HFFc6 (cell line): ENCODE measurements around the gene TSPAN9. TPM values are rescaled to one million over a fixed set of nuclear protein-coding genes. Genes with fewer than 3 reads are reported as not detected.

Experiments
- DNase-seq: peaks from one replicate; pipeline ENCODE4 v3.0.0-alpha.2; 2018
- H3K27ac Mint-ChIP-seq: 2 replicates; pipeline ENCODE4 v1.8.0; 2020; ENCODE audit warnings: mild to moderate bottlenecking, mixed read lengths
- H3K27me3 Mint-ChIP-seq: 2 replicates; pipeline ENCODE4 v1.8.0; 2021; ENCODE audit warnings: mild to moderate bottlenecking, moderate library complexity, mixed read lengths; ENCODE audit not compliant: insufficient read depth
- H3K36me3 Mint-ChIP-seq: 2 replicates; pipeline ENCODE4 v1.8.0; 2021; ENCODE audit warnings: low read depth, mixed read lengths
- H3K4me1 Mint-ChIP-seq: 2 replicates; pipeline ENCODE4 v1.8.0; 2020; ENCODE audit warnings: low read depth, mixed read lengths
- H3K4me3 Mint-ChIP-seq: 2 replicates; pipeline ENCODE4 v1.8.0; 2020; ENCODE audit warnings: mild to moderate bottlenecking, moderate library complexity, mixed read lengths
- H3K9me3 Mint-ChIP-seq: 2 replicates; pipeline ENCODE4 v1.8.0; 2020; ENCODE audit warnings: mild to moderate bottlenecking, mixed read lengths
- total RNA-seq, 6 experiments: library from RNA; stranded (reverse); fragmentation: NEBNext Ultra II Directional; extraction: Animal tissue kit (Norgen Biotek cat#: 25700); gene quantifications; 2 replicates in 1 of 6; 3 replicates in 5 of 6; pipeline ENCODE4 v1.2.3, GENCODE V29; 2021
- TF ChIP-seq, protein P1 (sequence below): fragments of 200-600 bp; sonication (generic); IDR thresholded peaks from 2 replicates; pipeline ENCODE4 v1.5.0; 2021; ENCODE audit warnings: antibody characterized with exemption, mild to moderate bottlenecking

Gene TSPAN9
- total RNA-seq, 6 experiments from 2014 or later, result 18.1 to 35.8 (median 22.7) TPM

DNA sequence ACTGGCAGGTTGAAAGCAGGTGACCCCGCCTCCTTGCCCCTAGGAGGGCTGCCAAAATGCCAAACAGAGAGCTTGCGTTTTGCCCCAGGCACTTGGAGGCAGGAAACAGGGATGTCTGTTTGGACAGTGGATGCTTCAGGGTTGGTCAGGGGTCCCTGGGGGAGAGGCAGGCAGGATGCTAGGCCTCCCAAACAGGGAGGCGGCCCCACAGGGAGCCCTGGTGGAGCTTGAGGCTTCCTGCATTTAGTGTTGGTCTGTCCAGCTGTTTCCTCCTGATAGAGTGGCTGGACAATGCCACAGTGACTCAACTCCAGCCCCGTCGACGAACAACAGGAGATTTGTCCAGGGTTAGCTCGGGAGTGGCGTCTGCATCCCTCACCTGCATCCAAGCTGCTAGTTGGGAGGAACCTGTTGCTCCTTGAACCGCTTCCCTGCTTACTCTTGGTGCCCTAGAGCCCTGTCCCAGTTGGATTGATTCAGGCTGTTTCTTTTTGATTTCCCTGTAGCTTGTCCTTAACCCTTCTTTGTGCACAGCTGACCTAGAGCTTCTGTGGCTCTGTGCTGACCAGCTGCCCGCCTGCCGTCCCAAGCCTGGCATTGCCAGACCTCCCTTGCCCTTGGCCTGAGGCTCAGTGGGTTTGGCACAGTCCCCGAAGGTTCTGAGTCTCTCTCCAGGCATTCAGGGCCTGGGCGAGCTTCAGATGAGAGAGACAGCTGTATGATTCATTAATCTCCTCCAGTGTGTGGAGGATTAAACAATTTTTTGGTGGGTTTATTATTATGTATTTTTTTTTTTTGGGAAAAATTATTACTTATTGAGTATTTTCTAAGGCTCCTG lies 45.9 kb downstream of the TSPAN9 start:
- Mint-ChIP-seq H3K36me3 (peaks cover 9% of the 10 kb centered on the region), H3K4me3 (peak overlapping the region; percentile 41), H3K4me1 (peaks cover 48% of the 10 kb centered on the region), H3K9me3 (0 out of 2 replicates have a peak, but pooled peaks cover 4% of the 10 kb centered on the region), H3K27ac (peak overlapping the region; percentile 80), H3K27me3 (no peaks in the 10 kb centered on the region)
- TF ChIP-seq, protein P1, sequence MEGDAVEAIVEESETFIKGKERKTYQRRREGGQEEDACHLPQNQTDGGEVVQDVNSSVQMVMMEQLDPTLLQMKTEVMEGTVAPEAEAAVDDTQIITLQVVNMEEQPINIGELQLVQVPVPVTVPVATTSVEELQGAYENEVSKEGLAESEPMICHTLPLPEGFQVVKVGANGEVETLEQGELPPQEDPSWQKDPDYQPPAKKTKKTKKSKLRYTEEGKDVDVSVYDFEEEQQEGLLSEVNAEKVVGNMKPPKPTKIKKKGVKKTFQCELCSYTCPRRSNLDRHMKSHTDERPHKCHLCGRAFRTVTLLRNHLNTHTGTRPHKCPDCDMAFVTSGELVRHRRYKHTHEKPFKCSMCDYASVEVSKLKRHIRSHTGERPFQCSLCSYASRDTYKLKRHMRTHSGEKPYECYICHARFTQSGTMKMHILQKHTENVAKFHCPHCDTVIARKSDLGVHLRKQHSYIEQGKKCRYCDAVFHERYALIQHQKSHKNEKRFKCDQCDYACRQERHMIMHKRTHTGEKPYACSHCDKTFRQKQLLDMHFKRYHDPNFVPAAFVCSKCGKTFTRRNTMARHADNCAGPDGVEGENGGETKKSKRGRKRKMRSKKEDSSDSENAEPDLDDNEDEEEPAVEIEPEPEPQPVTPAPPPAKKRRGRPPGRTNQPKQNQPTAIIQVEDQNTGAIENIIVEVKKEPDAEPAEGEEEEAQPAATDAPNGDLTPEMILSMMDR, result peak; percentile 55; the same call in 1 of the 2 replicates
- peak; percentile 90 for DNase-seq

DNA sequence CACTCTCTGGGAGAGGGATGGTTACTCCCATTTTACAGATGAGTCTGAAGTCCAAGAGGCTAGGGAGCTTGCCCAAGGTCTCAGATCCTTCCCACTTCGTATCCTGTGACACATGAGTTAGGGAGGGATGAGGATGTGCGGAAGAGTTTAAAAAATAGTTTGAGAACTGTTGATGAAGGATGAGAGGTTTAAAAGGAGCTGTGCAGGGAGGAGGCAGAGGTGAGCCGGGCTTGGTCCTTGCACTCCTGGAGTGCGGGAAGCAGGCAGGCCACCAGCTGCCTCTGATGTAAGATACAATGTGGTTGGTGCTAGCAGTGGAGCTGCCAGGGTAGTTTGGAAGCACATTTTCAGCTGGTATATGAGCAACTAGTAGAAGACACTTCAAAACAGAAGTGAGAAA lies 46.5 kb downstream of the TSPAN9 start:
- Mint-ChIP-seq H3K36me3 (peaks cover 10% of the 10 kb centered on the region), H3K27me3 (no peaks in the 10 kb centered on the region), H3K9me3 (0 out of 2 replicates have a peak, but pooled peaks cover 4% of the 10 kb centered on the region), H3K4me3 (peak overlapping the region; percentile 0; the same call in 1 of the 2 replicates), H3K4me1 (peaks cover 41% of the 10 kb centered on the region), H3K27ac (peak overlapping the region; percentile 80)
- TF ChIP-seq, protein P1, result no peak
- peak; percentile 45 for DNase-seq

DNA sequence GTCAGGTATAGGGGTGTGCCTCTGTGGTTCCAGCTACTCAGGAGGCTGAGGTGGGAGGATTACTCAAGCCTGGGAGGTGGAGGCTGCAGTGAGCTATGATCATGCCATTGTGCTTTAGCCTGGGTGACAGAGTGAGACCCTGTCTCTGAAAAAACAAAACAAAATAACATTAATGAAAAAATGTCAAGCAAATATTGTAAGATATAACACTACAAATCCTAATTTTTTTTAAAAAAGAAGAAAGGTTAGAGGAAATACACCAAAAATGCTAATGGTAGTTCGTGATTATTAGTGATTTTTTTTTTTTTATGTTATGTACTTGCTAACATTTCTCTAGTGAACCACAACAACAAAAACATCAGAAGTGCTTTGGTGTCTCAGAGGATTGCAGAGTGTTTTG lies 47.7 kb downstream of the TSPAN9 start:
- Mint-ChIP-seq H3K4me3 (no peak overlapping the region), H3K27ac (no peak overlapping the region), H3K4me1 (peaks cover 40% of the 10 kb centered on the region), H3K27me3 (peaks cover 4% of the 10 kb centered on the region; the same call in 1 of the 2 replicates), H3K36me3 (peaks cover 16% of the 10 kb centered on the region), H3K9me3 (peaks cover 4% of the 10 kb centered on the region; the same call in 1 of the 2 replicates)
- no peak for DNase-seq
- TF ChIP-seq, protein P1, result no peak

DNA sequence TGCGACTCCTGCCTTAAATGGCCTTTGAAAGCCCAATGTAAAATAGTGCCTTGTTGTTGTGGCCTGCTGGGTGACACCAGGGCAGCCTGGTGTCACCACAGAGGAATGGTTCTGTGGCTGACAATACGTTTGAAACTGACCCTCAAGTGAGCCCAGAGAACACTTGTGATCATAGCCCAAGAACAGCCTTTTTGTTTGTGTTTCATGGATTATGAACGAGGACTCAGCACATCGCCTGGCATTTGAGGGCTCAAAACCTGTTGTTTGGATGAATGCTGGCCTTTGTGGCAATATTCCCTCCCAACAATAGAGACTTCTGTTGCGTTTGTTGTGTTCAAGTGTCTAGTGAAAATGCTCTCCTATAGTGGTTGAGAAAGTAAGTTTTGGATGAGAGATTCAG lies 48.5 kb downstream of the TSPAN9 start:
- Mint-ChIP-seq H3K27me3 (peaks cover 4% of the 10 kb centered on the region; the same call in 1 of the 2 replicates), H3K27ac (no peak overlapping the region), H3K4me1 (peaks cover 32% of the 10 kb centered on the region), H3K4me3 (no peak overlapping the region), H3K9me3 (peaks cover 4% of the 10 kb centered on the region; the same call in 1 of the 2 replicates), H3K36me3 (peaks cover 16% of the 10 kb centered on the region)
- DNase-seq, result no peak
- TF ChIP-seq, protein P1, result no peak

DNA sequence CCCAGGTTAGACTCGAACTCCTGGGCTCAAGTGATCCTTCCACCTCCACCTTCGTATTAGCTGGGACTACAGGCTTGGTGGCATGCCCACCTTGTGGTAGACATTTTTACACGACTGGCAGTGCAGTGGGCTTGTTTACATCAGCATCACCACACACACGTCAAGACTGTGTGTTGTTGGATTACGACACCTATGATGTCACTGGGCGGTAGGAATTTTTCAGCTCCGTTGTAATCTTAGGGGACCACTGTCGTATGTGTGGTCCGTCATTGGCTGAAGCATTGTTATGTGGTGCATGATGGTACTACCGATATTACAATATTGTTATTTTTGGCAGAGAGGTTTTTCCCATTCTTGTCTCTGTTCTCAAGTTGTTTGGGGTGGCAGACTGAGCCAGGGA lies 50.7 kb downstream of the TSPAN9 start:
- TF ChIP-seq, protein P1, result no peak
- no peak overlapping the region for H3K27ac Mint-ChIP-seq
- H3K27me3 Mint-ChIP-seq, result peaks cover 4% of the 10 kb centered on the region
- H3K4me1 Mint-ChIP-seq, result peaks cover 33% of the 10 kb centered on the region
- DNase-seq, result no peak
- peaks cover 4% of the 10 kb centered on the region; the same call in 1 of the 2 replicates for H3K9me3 Mint-ChIP-seq
- H3K36me3 Mint-ChIP-seq, result peaks cover 16% of the 10 kb centered on the region
- H3K4me3 Mint-ChIP-seq, result no peak overlapping the region
